GM21825 (cell line): ENCODE measurements around the gene TXNDC2.
"Not testable (repeated sequence)": the region's sequence is repeated elsewhere in the genome, so short reads cannot be mapped to it uniquely, and the experiment has no call there.

ENCODE experiments used
- ATAC-seq: cut with Tn5 transposase; IDR thresholded peaks from one replicate; pipeline ENCODE4 v1.9.1; 2021; ENCODE audit warnings: mild to moderate bottlenecking, moderate library complexity; ENCODE audit not compliant: unreplicated experiment

The TXNDC2 gene

DNA sequence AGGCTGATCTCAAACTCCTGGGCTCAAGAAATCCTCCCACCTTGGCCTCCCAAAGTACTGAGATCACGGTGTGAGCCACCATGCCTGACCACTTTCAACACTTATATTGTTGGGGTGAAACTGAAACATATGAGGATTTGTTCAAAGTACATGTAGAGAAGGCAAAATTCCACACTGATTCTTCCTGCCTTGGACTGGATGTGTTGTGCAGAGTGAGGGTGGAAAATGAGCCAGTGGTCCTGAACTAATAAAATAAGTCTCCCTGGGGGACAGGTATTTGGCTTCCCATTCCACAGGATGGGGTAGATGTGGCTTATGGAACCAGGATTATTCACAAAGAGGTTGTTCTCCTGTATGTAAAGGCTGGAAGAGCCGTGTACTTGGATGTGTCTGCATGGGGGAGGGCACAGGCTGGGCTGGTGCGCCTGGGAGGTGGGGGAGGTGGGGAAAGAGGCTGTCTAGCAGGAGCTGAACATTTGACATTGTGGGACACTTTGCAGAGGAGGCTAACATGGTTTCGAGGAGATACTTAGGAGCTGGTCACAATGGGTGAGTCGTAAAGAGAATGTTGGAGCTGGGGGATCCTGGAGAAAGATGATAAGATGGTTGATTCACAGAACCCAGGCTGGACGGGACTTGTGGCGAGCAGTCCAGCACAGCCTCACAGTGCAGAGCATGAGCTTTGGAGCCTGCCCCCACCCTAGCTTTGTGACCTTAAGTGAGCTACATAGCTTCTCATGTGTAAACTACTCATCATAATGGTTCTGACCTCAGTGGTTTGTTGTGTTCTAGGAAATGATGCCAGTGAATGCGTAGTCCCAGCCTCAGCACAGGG, at the start of gene TXNDC2:
Gene TXNDC2 (plus strand): TSS at position 804 of the 835 bp plus-strand sequence. CDS start 708 bp downstream, outside the sequence.
- no peak for ATAC-seq

DNA sequence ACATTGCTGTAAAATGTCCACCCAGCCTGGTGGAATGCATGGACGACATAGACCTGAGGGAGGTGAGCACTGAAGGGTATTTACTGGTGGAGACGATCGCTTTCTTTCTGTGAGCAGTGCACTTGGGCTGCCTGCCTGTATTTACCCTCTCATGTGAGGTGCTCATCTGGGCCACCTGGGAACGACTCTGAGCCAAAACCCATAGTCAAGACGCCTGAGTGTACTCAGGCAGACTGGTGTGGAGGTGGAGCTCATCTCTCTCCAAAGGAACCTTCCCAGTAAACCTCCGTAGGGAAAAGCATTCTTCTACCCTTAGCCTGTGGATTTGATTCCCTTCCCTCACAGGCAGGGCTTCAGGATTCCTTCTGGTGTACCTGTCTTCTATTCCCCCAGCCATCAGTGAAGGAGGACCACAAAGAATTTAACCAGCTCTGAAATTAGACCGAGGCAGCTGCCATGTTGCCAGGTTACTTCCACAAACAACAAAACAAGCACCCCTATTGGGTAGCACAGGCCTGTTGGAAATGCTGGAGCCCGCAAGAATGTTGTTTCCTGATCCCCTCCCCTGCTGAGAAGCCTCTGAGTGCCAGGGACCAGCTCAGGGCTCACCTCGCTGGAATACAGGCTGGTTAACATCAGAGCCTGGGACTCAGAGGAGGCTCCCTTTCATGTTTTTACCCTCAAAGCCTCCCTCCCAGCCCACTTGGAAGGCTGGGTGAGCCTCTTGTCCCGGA, 47.5 kb upstream of the TXNDC2 start:
- ATAC-seq = no peak

DNA sequence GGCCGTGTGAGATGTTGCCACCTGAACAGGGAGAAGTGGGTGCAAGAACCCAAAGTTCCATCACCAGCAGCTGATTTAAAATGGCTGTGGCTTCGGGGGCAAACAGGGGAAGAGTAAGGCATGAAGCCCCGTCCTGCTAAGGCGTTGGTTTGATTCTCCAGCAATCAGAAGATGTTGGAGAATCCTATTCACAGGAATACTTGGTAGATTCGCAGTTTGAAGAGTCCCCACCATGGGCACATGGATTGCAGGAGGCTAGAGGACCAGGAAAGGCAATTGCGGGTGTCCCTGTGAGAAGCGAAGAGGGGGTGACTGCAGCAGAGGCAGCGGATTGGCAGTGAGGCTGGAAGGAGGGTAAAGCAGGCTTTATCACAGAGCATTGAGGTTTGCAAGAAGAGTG, 46.6 kb upstream of the TXNDC2 start:
- no peak for ATAC-seq

DNA sequence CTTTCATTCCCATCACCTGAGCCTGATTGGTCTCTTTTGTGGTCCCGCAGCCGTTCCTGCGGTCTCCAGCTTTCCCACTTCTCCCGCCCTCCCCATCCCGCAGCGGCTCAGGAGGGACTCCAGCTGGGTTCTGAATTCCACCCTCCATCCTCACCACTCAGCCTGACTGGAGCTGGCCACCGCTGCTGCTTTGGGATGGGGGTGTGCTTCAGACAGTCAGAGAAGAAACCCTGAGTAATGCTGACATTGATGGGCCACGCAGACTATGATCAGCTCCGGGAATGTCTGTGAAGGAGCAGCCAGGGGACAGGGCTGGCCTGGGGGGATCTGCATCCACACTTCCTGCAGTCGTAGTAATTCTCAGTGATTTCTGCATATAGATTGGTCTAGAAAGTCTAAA, 45.9 kb upstream of the TXNDC2 start:
- no peak for ATAC-seq

DNA sequence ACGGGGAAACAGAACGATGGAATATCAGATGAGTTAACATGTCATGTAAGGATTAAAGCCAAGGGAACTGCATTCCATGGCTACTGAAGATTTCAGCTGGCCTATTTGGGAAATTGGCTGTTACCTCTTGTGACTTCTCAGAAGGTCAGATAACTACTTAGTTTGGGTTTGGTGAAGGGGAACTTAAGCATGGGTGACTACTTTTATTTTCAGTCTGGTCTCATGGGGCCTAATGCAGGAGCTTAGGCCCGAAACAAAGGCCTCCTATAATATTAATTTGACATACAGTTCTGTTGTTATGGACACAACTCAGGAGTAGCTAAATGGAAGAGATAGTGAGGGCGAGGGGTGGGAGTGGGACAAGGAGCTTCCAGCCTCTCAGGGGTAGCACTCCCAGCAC, 44.0 kb upstream of the TXNDC2 start:
- ATAC-seq = no peak

DNA sequence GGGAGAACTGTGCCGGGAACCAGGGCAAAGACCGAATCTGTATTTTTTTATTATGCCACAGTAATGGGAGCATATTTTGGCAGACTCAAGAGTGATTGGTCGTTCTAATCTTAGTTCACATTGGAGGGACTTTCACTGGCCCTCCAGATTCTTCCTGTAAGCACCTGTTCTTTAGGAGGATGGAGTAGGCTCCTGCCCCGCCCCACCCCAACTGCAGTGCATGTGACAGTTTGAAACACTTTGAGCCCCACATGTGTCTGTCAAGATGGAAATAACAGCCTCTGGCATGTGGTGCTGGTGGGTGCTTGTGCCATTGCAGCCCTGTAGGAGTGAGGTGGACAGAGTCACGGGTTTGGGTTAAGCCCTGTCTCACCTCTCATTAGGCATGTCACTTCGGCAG, 43.3 kb upstream of the TXNDC2 start:
- ATAC-seq = no peak

DNA sequence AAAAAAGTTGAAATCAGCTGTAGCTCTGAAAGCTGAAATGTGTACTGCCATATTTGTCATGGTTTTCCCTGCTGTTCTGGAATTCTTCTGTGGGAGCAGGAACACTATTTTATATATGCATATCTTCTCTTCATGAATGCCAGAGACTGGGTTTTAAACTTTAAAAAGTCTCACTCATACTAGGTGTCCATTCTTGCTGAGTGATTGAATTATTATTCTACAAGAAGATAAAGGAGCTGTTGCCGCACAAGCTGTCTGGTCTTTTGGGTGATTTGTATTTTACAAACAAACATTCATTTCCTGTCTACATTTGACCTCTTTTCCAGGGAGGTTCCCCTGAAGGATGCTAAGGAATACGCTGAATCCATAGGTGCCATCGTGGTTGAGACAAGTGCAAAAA, 40.5 kb upstream of the TXNDC2 start:
- no peak for ATAC-seq

DNA sequence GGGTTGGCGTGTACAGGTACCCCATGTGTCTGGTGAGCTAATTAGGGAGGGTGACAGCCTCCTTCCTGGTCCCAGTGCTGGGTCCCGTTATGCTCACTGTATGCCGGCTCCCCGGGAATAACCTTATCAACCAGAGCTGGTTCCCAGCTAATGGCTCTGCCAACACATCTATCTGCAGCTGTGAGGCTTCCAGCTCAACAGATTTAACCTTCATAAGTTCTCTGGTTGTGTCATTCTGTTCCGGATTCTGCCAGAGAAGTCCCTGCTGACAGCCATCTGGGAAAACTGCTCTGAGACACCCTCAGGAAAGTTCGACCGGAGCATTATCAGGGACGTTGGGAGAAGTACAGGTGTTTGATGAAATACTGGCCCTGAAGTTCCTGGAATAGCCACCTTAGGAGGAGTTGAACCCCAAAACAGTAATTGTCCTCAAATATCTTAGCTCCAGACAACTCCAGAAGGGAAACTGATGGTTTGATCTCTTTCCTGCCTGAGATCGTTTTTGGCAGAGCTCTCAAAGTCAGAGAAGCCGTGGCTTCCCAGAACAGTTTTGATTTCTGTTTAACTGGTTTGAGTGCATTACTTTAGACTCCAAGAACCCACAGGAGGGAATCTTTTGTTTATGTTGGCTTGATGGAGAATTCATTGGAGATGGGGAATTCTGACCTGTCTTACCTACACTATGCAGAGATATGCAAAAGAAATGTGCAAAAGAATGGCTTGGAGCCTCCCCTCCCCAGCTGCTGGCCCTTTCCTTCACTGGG, 39.4 kb upstream of the TXNDC2 start:
- no peak for ATAC-seq

DNA sequence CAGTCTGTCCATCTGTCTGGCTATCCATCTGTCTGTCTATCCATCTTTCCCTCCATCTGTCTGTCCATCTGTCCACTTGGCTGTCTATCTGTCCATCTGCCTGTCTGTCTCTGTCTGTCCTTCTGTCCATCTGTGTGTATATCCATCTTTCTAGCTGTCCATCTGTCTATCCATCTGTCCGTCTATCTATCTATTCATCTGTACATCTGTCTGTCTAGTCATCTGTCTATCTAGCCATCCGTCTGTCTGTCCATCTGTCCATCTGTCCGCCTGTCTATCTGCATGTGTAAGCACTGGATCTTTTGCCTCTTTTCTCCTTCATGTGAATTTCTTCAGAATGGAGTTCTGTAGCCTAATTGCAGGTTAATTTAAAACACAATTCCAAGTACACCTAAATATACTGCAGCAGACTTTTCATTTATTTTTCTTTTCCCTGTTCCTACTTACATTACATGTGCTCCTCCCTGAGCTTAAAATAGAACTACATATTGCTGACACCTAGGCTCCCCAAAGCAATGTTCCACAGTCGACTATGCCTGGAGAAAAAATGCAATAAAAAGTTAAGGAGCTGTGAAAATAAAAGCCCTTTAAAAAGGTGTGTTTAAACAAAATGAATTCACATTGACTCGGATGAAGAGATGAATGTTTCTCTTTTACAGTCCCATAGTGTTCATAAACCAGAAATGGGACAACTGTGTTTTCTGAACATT, 37.4 kb upstream of the TXNDC2 start:
- no peak for ATAC-seq

DNA sequence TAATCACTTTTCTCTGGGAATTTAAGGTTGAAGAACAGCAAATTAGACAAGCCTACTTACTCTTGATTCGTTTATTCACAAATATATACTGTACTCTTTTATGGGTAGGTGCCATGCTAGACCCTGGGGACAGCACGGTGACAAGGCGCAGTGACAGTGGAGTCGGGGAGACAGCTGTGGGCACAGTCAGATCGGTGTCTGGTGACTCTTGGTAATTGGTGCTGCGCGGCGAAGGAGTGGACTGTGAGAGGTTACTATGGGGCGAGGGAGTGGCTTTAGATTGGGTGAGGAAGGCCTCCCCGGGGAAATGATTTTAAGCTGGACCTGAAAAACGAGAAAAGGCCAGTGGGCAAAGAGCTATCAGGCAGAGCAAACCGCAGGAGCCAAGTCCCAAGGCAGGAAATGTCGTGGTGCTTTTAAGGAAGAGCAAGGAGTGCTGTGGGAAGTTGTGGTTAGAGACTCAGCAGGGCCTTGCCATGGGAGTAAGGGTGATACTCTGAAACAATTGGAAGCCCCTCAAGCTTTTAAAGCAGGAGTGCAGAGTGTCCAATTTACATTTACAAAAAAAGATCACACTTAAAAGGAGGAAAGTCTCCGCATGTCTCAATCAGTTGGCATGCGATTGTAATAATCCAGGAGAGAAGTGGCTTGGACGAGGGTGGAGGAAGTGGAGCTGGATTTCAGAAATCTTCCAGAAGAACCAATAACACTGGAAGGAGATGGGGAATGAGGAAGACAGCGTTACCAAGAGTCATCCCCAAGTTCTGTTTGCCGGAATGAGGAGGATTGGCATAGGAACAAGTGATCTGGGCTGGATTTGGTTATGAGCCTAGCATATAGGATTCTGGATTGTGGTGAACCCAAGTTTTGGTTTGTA, 36.1 kb upstream of the TXNDC2 start:
- no peak for ATAC-seq

DNA sequence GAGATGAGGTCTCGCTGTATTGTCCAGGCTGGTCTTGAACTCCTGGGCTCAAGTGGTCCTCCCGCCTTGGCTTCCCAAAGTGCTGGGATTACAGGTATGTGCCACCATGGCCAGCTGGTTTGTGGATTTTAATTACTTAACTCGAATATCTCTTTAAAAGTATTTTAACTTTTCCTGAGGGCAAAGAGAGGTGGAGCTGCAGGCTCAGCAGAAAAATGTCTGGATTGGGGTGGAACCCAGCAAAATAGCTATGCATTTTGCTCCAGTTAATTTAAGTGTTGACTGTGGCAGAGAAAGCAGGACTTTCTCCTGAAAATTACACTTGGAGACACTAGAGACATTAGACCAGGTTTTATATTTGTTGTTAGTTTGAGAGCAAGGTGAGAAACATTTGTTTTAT, 35.5 kb upstream of the TXNDC2 start:
- ATAC-seq = no peak

DNA sequence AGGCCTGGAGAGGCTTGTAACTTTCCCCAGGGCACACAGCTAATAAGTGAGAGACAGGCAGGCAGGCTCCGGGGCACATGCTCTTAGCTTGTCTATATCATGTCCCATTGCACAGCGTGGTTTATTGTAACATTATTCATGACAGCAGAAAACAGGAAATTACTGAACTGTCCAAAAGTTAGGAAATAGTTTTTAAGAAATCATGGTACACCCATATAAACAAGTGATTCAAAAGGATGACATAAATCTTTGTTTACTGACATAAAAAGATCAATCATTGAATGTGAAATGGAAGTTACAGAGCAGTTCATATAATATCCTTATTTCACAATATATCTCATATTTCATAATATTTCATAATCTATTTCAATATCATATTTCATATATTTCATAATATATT, 34.3 kb upstream of the TXNDC2 start:
- no peak for ATAC-seq

DNA sequence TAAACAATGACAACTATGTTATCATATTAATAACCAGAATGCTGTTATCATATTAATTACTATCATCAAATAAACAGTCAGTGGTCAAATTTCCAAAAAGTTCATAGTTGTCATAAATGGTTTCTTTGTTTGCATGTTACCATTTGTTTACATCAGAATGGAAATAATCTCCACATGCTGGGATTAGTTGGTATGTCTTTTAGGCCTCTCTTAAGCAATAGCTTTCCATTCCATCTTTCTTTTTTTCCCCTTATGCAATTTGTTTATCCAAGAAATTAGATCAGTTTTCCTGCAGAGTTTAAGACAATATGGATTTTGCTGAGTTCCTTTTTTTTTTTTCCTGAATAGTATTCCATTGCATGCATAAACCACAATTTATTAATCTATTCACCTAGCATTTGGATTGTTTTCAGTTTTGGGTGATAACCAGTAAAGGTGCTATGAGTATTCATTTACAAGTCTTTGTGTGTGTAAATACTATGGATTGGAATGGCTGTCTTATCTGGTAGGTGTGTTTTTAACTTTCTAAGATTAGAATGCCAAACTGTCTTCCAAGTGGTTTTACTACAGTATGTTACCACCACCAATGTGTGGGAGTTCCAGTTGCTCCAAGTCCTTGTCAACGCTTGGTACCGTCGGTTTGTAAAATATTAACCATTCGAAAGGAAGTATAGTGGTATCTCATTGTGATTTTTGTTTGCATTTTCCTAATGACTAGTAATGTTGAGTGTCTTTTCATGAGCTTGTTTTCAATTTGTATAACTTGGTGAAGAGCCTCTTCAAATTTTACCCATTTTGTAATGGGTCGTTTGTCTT, 33.3 kb upstream of the TXNDC2 start:
- ATAC-seq = no peak

DNA sequence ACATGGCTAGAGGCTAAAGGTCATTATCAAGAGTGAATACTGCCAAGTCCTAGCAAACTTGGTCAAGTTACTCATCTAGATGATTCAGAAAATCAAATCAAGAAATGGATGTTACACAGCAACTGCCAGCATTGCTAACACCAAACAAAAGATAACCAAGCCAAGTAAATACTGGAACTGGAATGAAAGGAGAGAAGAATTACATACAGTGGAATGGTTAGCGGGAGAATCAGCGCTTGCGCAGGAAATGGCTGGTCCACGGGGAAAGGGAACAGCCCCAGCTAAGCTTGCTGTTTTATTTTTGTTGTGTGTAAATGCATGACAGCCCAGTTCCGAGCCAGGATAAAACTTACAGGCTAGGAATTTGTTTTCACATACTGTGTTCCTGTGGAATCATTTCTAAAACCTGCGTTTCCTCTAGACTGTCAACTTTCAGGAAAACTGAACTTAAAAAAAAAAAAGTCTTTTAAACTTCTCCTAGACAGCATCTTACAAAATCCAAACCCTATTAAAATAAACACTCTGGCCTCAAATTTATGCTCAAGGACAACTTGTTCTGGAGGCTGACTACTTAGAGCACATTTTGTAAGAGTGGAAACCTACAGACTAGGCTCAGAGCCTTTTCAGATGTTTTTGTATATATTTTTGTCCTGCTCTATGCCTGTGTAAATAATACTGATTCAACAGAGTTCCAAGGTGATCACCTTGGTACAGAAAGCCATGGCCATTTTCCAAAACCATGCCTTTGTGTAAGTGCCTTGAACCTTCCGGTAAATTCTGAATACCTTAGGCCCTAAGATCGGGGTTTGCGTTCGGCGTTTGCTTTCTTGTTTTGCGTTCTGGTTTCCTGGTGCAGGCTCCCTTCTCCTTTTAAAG, 30.7 kb upstream of the TXNDC2 start:
- no peak for ATAC-seq

DNA sequence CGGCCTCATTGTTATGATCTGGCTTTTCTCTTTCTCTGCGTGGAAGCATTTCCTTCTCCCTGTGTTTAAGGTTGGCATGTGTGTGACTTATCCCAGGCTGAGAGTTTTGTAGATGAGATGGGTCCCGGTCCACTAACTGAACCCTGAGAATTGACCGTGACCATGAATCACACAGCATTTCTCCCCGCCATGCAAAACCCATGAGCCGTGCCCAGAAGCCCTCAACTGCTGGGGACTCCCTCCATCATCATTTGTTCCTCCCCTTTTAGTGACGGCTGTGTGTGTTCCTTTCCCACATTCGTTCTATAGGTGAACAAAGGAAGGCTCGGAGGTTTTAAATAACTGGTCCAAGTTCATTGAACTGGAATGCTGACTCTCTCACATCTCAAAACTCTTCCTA, 30.1 kb upstream of the TXNDC2 start:
- ATAC-seq = no peak

DNA sequence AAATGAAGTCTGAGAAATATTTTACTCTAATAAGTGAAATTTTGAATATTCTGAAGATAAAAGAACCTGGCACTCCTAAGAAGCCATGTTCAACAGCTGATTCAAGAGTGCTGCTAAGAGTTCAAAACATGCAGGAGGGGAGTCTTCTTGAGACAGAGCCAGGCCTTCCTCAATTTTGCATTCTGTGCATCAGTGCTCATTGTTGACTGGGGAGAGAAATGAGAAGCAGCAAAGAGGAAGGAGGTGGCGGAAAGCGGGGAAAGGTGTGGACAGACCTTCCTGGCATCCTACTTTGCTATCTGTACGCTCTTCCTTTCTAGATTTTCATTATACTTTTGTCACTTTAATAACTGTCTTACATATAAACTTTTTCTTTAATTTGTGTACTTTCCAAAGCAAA, 29.7 kb upstream of the TXNDC2 start:
- ATAC-seq = no peak

DNA sequence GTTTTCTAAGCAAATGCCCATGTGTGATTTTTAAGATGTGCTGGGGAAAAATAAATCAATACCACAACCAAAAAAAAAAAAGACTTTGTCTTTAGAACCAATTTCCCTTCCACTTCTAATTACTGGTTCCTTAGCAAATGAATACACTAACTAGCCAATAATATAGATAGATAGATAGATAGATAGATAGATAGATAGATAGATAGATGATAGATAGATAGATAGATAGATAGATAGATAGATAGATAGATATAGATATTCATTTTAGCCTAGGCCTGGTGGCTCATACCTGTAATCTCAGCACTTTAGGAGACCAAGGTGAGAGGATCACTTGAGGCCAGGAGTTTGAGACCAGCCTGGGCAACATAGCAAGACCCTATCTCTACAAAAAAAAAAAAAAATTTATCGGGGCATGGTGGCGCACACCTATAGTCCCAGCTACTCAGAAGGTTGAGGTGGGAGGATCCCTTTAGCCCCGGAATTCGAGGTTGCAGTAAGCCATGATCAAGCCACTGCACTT, 28.2 kb upstream of the TXNDC2 start:
- not testable (repeated sequence) for ATAC-seq

DNA sequence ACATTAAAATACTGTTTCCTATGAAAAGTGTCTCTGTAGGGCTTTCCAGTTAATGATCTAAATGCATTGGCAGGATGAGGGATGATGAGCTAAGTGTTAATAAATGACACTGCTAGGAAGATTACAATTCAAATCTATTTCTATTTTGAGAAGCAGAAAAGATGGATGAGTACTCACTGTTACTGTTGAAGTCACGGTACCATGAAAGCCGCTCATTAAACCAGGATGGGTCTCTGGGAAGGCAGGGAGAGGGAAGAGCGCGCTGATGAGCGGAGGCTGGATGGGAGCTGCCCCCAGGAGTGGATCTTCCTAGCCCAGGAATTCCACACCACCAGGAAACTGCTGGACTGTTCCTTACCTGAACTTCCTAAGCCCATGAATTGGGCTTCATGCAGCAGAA, 27.1 kb upstream of the TXNDC2 start:
- ATAC-seq = no peak
